ENCODE results near the gene ACAT2.
A peak's percentile ranks its signal among the peaks of the same experiment; 100 is the strongest.
"Not testable (repeated sequence)": the region's sequence is repeated elsewhere in the genome, so short reads cannot be mapped to it uniquely, and the experiment has no call there.

The ACAT2 gene

DNA sequence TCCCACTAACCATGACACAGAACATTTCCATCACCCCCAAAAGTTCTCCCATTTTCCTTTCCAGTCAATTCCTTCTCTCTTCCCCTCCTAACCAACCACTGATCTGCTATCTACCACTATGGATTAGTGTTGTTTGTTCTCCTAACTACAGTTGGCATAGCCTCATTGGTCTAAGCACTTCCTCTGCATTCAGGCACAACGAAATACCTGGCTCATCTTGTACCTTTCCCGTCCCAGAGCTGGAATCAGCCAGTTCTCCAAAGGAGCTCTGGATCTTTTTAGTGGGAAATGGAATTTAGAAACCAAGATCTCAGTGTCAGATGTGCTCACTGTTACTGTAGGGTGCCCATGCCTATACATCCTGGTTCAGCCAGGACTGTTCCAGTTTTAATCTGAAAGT is 38.6 kb upstream of the ACAT2 start:
- no peaks in the 10 kb centered on the region for H3K27me3 ChIP-seq (ENCODE audit: insufficient read depth, poor library complexity, severe bottlenecking)
- no peak for TF ChIP-seq POLR2AphosphoS5 (IDR thresholded peaks at IDR 0.05; ENCODE audit: low read depth)
- TF ChIP-seq, protein P1, sequence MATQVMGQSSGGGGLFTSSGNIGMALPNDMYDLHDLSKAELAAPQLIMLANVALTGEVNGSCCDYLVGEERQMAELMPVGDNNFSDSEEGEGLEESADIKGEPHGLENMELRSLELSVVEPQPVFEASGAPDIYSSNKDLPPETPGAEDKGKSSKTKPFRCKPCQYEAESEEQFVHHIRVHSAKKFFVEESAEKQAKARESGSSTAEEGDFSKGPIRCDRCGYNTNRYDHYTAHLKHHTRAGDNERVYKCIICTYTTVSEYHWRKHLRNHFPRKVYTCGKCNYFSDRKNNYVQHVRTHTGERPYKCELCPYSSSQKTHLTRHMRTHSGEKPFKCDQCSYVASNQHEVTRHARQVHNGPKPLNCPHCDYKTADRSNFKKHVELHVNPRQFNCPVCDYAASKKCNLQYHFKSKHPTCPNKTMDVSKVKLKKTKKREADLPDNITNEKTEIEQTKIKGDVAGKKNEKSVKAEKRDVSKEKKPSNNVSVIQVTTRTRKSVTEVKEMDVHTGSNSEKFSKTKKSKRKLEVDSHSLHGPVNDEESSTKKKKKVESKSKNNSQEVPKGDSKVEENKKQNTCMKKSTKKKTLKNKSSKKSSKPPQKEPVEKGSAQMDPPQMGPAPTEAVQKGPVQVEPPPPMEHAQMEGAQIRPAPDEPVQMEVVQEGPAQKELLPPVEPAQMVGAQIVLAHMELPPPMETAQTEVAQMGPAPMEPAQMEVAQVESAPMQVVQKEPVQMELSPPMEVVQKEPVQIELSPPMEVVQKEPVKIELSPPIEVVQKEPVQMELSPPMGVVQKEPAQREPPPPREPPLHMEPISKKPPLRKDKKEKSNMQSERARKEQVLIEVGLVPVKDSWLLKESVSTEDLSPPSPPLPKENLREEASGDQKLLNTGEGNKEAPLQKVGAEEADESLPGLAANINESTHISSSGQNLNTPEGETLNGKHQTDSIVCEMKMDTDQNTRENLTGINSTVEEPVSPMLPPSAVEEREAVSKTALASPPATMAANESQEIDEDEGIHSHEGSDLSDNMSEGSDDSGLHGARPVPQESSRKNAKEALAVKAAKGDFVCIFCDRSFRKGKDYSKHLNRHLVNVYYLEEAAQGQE (IDR thresholded peaks at IDR 0.05; ENCODE audit: insufficient replicate concordance, low read depth), result no peak
- no peak for TF ChIP-seq GABPA (IDR thresholded peaks at IDR 0.05; ENCODE audit: low read depth)
- TF ChIP-seq, protein P2, sequence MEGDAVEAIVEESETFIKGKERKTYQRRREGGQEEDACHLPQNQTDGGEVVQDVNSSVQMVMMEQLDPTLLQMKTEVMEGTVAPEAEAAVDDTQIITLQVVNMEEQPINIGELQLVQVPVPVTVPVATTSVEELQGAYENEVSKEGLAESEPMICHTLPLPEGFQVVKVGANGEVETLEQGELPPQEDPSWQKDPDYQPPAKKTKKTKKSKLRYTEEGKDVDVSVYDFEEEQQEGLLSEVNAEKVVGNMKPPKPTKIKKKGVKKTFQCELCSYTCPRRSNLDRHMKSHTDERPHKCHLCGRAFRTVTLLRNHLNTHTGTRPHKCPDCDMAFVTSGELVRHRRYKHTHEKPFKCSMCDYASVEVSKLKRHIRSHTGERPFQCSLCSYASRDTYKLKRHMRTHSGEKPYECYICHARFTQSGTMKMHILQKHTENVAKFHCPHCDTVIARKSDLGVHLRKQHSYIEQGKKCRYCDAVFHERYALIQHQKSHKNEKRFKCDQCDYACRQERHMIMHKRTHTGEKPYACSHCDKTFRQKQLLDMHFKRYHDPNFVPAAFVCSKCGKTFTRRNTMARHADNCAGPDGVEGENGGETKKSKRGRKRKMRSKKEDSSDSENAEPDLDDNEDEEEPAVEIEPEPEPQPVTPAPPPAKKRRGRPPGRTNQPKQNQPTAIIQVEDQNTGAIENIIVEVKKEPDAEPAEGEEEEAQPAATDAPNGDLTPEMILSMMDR (IDR thresholded peaks at IDR 0.05; ENCODE audit: insufficient read depth, low read length), result no peak
- DNase-seq (ENCODE audit: low read depth in 1 of 2, low spot score in 1 of 2), result no peak
- no peak overlapping the region for H3K4me3 ChIP-seq (replicated peaks; ENCODE audit: insufficient read depth, low read length)
- H3K27ac ChIP-seq (replicated peaks), result no peak overlapping the region

DNA sequence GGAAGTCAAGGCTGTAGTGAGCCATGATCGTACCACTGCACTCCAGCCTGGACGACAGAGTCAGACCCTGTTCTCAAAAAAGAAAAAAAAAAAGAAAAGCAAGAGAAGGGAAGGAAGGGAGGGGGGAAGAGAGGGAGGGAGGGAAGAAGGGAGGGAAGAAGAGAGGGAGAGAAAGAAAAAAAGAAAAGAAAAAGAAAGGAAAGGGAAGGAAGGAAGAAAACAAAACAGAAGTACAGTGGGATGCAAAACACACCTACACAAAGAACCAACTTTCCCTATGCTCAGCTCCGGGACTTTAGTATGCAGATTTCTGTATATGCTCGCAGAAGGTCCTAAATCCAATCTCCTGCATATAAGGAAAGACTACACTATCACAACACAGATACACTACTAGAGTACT is 37.1 kb upstream of the ACAT2 start:
- H3K27ac ChIP-seq (replicated peaks), result no peak overlapping the region
- no peaks in the 10 kb centered on the region for H3K27me3 ChIP-seq (ENCODE audit: insufficient read depth, poor library complexity, severe bottlenecking)
- DNase-seq (ENCODE audit: low read depth in 1 of 2, low spot score in 1 of 2), result no peak
- H3K4me3 ChIP-seq (replicated peaks; ENCODE audit: insufficient read depth, low read length), result no peak overlapping the region
- TF ChIP-seq POLR2AphosphoS5 (IDR thresholded peaks at IDR 0.05; ENCODE audit: low read depth) (no peak), SPI1 (IDR thresholded peaks at IDR 0.05; ENCODE audit: borderline replicate concordance, low read depth) (no peak), GABPA (IDR thresholded peaks at IDR 0.05; ENCODE audit: low read depth) (no peak)
- TF ChIP-seq, protein P1 (IDR thresholded peaks at IDR 0.05; ENCODE audit: insufficient replicate concordance, low read depth), result no peak
- TF ChIP-seq, protein P2 (IDR thresholded peaks at IDR 0.05; ENCODE audit: insufficient read depth, low read length), result no peak

DNA sequence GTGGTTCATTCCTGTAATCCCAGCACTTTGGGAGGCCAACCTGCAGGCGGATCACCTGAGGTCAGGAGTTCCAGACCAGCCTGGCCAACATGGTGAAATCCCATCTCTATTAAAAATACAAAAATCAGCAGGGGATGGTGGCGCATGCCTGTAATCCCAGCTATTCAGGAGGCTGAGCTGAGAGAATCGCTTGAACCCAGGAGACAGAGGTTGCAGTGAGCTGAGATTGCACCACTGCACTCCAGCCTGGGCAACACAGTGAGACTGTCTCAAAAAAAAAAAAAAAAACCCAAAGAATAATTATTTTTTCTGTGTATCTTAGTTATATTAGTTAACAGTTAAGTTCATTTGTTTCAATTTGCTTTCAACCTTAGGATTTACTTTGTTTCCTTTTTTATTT is 36.6 kb upstream of the ACAT2 start:
- not testable (repeated sequence) for H3K27ac ChIP-seq (replicated peaks); DNase-seq (ENCODE audit: low read depth in 1 of 2, low spot score in 1 of 2); H3K27me3 ChIP-seq (ENCODE audit: insufficient read depth, poor library complexity, severe bottlenecking); H3K4me3 ChIP-seq (replicated peaks; ENCODE audit: insufficient read depth, low read length)

DNA sequence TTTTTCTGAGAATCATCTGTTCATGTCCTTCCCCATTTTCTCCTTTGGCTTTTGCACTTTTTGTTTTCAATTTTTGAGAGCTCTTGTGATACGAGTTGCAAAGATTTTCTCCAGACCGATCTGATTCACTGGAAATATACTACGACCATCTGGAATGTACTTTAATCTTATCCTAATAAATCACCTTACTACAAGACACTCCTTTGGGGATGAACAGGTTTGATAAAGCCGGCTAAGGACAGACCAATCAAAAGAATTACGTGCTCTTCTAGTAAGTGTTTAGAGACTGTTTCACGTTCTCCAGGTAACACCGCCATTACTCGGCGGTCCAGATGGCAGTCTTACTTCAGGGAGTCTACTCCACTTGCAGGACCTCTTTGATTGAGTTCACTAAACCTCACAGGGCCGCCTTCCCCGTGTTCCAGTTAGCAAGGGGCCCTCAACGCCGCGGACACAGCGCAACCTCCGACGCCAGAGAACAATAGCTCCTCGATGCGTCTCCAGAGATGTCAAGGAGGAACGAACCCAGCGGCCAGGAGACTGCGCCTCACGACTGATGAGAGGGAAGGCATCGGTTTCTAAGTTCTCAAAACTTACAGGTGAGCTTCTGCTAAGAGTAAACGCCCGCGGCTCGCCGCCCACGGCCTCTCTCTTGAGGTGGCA is 35.5 kb upstream of the ACAT2 start:
- Histone ChIP-seq H3K27me3 (ENCODE audit: insufficient read depth, poor library complexity, severe bottlenecking) (no peaks in the 10 kb centered on the region), H3K27ac (replicated peaks) (peak overlapping the region; percentile 100), H3K4me3 (replicated peaks; ENCODE audit: insufficient read depth, low read length) (peak overlapping the region; percentile 59)
- DNase-seq (ENCODE audit: low read depth in 1 of 2, low spot score in 1 of 2), result no peak
- TF ChIP-seq SPI1 (IDR thresholded peaks at IDR 0.05; ENCODE audit: borderline replicate concordance, low read depth), result no peak
- TF ChIP-seq, protein P2 (IDR thresholded peaks at IDR 0.05; ENCODE audit: insufficient read depth, low read length), result no peak
- TF ChIP-seq, protein P1 (IDR thresholded peaks at IDR 0.05; ENCODE audit: insufficient replicate concordance, low read depth), result peak; percentile 59
